Testis (tissue), 2 donors: Measurements from ENCODE around the gene RAB26.

Experiments
- POLR2A ChIP-seq: fragments of 450-650 bp; IDR thresholded peaks from one replicate; pipeline ENCODE4 v1.6.1; 2017; ENCODE audit warnings: antibody characterized with exemption, mild to moderate bottlenecking, moderate library complexity
- TF ChIP-seq, protein P1 (sequence below), 3 experiments: fragments of 450-650 bp in 2 of 3; fragments of 200-600 bp in 1 of 3; sonication (generic) in 1 of 3; IDR thresholded peaks; one replicate each; pipeline ENCODE4 v1.5.1; 2016 to 2019; ENCODE audit warnings: antibody characterized with exemption in 3 of 3, mild to moderate bottlenecking in 2 of 3, moderate library complexity in 1 of 3

DNA sequence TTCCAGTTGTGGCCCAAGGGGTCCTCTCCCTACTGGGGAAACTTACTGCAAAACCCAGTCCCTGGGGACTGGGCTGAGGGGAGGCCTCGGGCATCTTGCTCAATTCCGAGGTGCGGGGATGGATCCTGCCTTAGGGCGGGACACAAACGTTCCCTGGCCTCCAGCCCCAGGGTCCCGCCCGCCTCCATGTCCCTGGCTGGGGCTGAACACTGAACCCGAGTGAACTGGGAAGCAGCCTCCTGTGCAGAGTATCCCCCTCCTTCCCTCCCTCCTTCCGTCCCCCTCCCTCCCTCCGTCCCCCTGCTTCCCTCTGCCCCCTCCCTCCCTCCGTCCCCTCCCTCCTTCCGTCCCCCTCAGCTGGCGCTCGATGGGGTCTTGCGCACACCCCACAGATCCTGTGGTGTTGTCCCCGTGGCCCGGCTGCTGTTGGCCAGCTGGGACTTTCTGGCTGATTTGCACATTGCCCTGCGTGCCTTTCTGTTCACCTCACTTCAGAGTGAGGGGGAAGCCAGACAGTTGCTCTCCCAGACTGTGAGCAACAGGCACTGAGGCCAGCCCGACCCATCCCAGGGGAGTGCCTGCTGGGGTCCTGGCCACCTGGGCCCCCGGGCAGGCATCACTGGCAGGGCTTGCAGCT, 12.6 kb downstream of the RAB26 start:
- TF ChIP-seq, protein P1, sequence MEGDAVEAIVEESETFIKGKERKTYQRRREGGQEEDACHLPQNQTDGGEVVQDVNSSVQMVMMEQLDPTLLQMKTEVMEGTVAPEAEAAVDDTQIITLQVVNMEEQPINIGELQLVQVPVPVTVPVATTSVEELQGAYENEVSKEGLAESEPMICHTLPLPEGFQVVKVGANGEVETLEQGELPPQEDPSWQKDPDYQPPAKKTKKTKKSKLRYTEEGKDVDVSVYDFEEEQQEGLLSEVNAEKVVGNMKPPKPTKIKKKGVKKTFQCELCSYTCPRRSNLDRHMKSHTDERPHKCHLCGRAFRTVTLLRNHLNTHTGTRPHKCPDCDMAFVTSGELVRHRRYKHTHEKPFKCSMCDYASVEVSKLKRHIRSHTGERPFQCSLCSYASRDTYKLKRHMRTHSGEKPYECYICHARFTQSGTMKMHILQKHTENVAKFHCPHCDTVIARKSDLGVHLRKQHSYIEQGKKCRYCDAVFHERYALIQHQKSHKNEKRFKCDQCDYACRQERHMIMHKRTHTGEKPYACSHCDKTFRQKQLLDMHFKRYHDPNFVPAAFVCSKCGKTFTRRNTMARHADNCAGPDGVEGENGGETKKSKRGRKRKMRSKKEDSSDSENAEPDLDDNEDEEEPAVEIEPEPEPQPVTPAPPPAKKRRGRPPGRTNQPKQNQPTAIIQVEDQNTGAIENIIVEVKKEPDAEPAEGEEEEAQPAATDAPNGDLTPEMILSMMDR (IDR thresholded peaks at IDR 0.05) = no peak
- no peak for TF ChIP-seq POLR2A
